Measurements from ENCODE around the gene CSAD.

GRCh38 chr12:53113951-53114350 is 66.8 kb downstream of the CSAD start:
- TF ChIP-seq CTCF (IDR thresholded peaks at IDR 0.05) (no peak), POLR2AphosphoS5 (IDR thresholded peaks at IDR 0.05; ENCODE audit: insufficient read depth in 1 of 2, low read depth in 1 of 2) (no peak)
